ENCODE results near the gene PTPA.
A peak's percentile ranks its signal among the peaks of the same experiment; 100 is the strongest.
"Not testable (repeated sequence)": the region's sequence is repeated elsewhere in the genome, so short reads cannot be mapped to it uniquely, and the experiment has no call there.

Gene PTPA

GRCh38 chr9:129161534-129161837, 50.3 kb downstream of the PTPA start:
- DNase-seq, result no peak

DNA sequence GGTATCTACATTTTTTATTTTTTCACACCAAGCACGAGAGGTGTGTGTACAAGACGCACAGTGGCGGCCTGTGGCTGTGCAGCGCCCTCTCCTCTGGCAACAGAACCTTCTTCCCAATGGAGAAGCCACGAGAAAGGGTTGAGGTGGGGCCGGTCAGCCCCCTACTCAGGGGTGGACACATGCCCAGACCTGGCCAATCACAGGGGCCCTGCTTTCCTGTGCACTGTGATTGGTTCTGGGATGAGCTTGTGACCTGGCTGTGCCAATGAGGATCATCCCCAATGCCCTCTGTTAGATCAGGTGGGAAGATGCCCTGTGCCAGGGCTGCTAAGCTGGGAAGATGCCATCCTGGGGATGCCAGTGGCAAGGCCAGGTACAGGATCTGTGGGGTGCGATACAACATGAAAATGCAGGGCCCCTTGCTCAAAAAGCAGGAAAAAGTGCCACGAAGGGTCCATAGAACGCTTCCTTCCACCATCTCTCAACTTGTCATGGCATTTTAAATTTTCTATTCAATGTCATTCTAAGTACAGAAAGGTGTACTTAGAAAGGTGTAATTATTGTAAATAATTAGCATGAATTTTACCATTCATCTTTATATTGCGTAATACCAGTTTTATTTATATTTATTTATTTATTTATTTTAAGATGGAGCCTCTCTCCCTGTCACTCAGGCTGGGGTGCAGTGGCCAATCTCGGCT, 51.4 kb downstream of the PTPA start:
- DNase-seq, result no peak

GRCh38 chr9:129163198-129163670, 52.0 kb downstream of the PTPA start:
- not testable (repeated sequence) for DNase-seq

GRCh38 chr9:129163753-129164152, 52.5 kb downstream of the PTPA start:
- no peak for DNase-seq

GRCh38 chr9:129164246-129164930, 53.2 kb downstream of the PTPA start:
- peak; percentile 70 for DNase-seq

- DNase-seq, result no peak
Observed at GRCh38 chr9:129165198-129165597, 54.0 kb downstream of the PTPA start.

GRCh38 chr9:129166623-129167557, 55.7 kb downstream of the PTPA start:
- peak; percentile 75 for DNase-seq

DNA sequence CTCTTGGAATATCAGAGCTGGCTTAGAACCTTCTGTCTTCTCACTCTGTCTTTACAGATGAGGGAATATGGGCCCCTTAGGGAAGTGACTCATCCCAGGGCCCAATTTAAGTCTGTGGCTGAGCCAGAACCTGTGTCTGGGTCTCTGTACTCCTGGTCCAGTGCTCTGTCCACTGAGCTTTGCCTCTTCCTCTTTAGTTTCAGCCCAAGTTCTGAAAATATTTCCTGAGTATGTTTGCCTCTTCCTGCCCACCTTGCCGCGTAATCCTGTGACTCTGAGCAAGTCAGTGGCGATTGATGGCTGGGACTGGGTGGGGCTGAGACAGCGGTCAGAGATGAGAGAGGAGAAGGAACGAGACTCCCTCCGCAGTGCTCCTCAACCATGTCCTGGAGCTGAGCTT, 59.0 kb downstream of the PTPA start:
- peak; percentile 37 for DNase-seq

GRCh38 chr9:129171993-129172751, 61.0 kb downstream of the PTPA start:
- DNase-seq, result no peak

DNA sequence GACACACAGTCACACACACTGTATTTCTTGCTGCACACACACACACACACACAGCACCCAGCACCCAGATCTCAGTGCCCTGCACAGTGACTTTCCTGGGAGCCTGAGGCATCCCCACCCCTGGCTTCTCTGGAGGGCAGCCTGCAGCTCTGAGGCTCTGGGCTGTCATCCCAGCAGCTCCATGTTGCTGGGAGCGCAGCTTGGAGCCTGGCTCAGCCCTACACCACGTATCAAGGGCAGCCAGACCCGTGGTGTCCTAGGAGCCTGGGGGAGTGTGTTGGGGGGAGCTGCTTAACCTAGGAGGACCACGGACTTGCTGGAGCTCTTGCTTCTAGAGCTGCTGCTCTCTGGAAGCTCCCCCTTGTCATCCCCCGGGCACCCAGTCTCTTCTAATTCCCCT, 61.6 kb downstream of the PTPA start:
- no peak for DNase-seq

DNA sequence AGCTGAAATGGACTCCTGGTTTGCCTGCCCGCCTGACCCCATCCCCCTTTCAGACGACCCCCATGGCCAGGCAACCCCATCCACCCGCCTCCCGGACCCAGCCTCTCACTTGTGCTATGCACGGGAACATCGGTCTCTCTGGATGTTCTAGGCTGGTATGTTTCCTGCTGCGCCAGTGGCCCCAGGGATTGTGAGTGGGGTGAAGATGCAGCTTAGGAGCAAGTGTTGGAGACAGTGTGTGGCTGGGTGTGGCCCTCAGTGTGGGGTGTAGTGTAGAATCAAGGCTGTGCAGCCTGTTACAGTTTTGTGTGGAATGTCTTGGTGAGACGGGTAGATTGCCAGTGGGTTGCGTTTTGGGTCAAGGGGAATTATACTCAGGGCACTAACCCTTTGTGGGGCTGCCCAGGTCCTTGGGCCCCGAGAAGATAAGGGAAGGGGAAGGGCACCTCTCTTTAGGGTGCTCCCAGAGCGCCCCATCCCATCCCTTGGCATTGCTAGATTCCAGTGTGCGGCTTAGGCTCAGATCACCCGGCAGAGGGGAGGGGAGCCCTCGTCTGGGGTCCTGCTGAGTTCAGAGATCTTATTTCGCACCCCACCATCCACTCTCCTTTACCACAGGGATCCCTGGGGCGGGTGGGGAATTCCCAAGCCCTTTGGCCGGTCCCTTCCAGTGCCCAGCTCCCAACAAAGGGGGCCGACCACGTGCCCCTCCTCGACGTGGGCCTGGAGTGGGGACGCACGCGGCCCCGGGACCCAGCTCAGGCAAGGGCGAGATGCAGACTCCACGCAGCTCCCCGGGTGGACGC, 62.3 kb downstream of the PTPA start:
- peak; percentile 24 for DNase-seq

DNA sequence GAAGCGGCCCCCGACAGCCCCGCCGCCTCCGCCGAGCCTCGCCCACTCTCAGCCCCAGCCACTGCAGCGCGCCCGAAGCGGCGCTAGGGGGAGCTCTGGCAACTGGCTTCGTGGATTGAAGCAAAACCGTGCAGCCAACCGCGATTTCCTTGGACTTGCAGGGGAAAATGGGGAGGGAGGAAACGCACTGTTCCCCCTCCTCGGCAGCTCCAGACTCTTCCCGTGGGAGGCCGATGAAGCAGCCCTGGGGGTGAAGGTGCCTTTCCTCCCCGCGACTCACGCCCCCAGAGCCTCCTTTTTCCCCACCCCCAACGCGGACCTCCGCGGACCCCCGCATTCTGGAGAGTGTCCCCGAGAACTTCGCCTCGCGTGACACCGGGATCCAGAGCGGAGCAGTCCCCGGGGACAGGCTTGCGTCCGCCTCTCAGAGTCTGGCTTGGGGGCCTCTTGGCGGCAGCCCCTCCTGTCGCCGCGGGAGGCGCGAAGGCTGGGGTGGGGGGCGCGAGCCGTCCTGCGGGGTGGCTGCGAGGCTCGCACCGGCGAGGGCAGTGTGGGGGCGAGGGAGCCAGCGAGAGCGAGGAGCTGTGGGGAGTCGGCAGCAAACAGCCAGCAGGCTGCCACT, 63.0 kb downstream of the PTPA start:
- DNase-seq, result peak; percentile 94

DNA sequence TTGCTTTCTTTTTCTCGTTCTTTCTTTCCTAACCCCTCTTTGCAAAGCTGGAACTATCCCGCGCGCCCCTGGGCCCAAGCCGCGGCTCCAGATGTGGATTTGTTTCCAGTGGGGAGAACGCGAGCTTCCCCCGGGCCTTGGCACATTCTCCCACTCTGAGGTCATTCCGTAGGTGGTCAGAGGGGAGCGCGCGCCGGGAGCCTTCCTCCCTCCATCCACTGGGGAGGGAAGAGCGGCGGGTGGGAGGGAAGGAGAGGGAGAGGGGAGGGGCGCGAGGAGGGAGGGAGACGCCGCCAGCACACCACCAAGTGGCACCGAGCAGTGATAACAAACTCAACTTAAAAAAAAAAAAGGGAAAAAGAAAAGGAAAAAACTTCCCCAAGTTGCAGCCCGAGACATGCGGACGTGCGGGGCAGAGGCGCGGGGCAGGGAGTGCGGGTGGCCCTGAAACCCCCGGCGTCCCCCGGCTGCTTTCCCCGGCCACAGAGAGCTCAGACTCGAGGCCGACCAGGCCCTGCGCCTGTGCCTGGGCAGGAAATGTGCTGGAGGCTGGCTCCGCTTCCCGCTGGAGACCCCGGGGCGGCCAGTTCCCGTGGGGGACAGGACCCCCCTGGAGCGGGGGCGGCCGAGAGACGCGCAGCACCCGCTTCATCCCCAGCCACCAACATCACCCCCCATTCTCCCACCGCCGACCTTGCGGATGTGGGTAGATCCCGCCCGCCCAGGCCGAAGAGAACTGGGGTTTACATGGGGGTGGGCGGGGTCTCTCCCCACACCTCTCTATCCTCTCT, 63.7 kb downstream of the PTPA start:
- DNase-seq, result peak; percentile 96

DNA sequence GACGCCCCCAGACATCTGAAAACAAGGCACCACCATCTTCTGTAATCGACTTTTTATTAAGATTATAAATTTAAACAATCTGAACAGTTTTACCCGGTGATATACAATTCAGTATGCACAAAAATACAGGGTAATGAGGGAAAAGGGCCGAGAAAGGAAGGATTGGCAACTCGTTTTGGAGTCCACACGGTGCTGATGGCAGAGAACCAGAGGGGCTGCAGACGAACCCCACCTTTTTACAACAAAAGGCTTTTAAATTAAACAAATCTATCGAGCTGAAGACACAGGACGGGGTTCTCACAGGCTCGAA, 64.3 kb downstream of the PTPA start:
- DNase-seq, result no peak

DNA sequence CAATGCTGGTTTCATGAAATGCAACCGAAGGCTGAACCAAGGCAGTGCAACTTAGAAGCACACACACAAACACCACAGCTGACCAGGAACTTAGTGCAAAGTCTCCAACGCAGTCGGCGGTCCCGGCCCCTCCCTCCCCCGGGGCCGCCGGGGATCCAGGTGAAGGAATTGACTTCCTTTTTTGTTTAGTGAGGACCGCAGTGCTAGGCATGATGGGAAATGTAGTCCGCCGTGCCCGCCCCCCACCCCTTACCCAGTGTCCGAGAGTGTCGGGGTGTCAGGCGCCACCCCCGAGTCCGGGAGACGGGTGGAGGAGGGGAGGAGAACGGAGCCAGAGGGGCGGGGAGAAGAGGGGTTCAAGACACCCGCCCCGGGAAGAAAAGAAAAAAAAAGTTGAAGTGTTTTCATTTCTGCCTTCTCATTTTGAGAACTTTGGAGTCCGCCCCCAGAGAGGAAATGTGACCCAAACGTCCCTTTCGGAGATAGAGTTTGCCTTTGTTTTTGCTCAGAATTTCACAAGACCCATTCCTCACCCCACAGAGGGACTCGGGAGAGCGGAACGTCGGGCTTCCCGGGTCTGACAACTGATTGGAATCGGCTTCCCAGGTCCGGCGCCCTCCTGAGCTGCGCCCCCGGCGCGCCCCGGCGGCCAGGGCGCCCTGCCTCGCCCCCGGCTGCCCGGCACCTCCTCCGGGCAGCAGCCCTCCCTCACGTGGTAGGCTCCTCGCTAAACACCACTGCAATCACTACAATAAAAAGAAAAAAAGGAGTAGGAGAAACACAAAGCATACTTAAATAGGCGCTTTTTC, 64.8 kb downstream of the PTPA start:
- DNase-seq, result peak; percentile 91

DNA sequence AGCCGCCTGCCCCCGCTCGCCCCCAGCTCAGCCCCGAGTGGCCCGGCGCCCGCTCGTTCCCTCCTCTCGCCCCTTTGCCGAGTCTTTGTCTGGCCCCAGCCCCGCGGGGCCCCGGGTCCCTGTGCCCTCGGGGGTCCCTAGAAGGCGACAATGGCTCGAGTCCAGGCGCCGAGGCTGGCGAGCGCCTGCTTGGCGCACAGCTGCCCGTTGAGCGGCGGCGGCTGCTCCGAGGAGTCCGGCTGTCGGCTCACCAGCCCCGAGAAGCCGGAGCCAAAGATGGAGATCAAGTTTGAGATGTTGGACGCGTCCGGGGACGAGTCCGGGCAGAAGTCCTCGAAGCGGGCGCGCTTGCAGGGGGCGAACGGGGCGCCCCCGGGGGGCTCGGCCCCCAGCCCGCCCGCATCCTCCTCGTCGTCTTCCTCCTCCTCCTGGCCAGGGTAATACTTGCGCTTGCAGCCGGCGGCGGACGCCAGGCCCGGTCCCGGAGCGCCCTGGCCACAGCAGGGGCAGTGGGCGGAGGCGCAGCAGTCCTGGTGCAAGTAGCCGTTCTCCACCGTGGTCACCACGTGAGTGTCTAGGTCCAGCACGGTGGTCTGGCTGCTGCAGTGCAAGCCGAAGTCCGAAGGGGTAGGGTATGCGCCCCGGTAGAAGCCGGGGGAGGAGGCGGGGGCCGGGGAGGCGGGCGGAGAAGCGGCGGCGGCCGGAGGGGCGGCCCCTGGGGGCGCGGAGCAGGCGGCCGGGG, 65.7 kb downstream of the PTPA start:
- no peak for DNase-seq

GRCh38 chr9:129177443-129177790, 66.2 kb downstream of the PTPA start:
- no peak for DNase-seq

DNA sequence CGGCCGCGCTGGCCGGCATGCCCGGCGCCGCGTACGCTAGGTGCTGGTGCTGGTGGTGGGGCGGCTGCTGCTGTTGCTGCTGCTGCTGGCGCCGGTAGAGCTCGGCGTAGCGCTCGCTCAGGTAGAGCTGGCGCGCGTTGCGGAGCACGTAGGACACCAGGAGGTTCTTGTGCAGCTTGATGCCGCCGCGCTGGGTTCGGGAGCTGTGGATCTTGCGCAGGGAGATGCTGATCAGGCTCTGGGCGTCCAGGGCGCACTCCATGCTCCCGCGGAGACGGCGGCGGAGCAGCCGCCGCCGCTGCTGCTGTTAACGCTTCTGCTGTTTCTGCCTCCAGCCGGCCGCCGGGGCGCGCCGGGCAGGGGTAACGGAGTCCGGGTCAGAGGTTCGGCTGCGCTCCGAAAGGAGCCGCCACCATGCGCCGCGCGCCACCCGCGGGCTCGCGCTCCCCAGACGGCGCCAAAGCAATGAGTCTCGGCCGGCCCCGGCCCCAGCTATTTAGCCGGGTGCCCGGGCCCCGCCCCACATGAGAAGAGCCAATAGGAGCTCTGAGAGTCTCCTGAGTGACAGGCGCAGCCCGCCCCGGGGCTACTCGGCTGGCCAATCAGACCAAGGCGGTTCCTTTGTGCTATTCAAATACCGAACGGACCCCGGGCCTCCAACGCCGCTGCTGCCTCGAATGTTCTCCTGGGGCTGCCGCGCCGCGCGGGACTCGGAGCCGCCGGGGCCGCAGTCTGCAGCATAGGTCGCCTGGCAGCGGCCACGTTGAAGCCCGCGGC, 66.8 kb downstream of the PTPA start, which contains the start of gene IER5L:
TSS of gene IER5L (minus strand) at position 471 of the 777 bp plus-strand sequence. CDS start at position 262, 209 bp downstream.
- peak; percentile 96 for DNase-seq
